Measurements from ENCODE around the gene ARSG. TPM values are rescaled to one million over a fixed set of nuclear protein-coding genes. Genes with fewer than 3 reads are reported as not detected.

ARSG gene
- total and polyA plus RNA-seq, 10 of the 15 experiments (the other 5 are each of a cell fraction or from before 2014, with no cell fraction given) = 2.9 to 13.5 (median 7.6) TPM

- TF ChIP-seq TCF7 (IDR thresholded peaks at IDR 0.05; ENCODE audit: borderline replicate concordance) (no peak), BCLAF1 (IDR thresholded peaks at IDR 0.05) (no peak), HCFC1 (IDR thresholded peaks at IDR 0.05; ENCODE audit: low read length) (no peak), YY1 (IDR thresholded peaks at IDR 0.05; ENCODE audit: low read depth, low read length) (0 out of 2 replicates have a peak, but pooled peaks have one; percentile 43), SMC3 (IDR thresholded peaks at IDR 0.05; ENCODE audit: borderline replicate concordance, low read length) (peak; percentile 69), IKZF1 (conservative IDR thresholded peaks at IDR 0.05) (no peak), TCF12 (IDR thresholded peaks at IDR 0.05; ENCODE audit: low read depth, low read length) (peak; percentile 73), SMARCA5 (IDR thresholded peaks at IDR 0.05) (peak; percentile 79), CREM (IDR thresholded peaks at IDR 0.05; ENCODE audit: low read depth) (no peak)
Measured at GRCh38 chr17:68435876-68436842, 144.9 kb downstream of the ARSG start (continued).
